ENCODE results near the gene LIMA1. TPM values are rescaled to one million over a fixed set of nuclear protein-coding genes. Genes with fewer than 3 reads are reported as not detected.
"Not testable (repeated sequence)": the region's sequence is repeated elsewhere in the genome, so short reads cannot be mapped to it uniquely, and the experiment has no call there.

The LIMA1 gene
- total RNA-seq, 1 experiment from 2014 or later, result 116 TPM

DNA sequence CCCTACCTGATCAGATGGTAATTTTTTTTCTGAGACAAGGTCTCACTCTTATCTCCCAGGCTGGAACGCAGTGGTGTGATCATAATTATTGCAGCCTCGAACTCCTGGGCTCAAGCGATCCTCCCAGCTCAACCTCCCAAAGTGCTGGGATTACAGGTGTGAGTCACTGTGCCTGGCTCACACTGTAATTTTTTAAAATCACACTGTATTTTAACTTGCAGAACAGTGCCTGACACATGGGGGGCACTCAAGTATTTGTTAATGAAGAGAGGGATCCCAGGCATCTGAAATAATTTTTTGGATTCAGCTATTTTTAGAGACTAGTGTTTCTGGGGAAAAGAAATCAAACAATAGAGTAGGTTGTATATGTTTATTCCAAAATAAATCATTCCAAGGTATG, 21.7 kb downstream of the LIMA1 start:
- H3K4me3 ChIP-seq, result no peak overlapping the region
- DNase-seq, result peak; percentile 41
- no peaks in the 10 kb centered on the region; the same call in 1 of the 2 replicates for H3K9me3 ChIP-seq
- no peaks in the 10 kb centered on the region for H3K36me3 ChIP-seq
- no peaks in the 10 kb centered on the region for H3K27me3 ChIP-seq

- Histone ChIP-seq H3K36me3 (no peaks in the 10 kb centered on the region), H3K9me3 (no peaks in the 10 kb centered on the region; the same call in 1 of the 2 replicates), H3K4me3 (no peak overlapping the region), H3K27me3 (no peaks in the 10 kb centered on the region)
- DNase-seq, result no peak
These were observed 25.2 kb downstream of the LIMA1 start for GRCh38 chr12:50258167-50258551.

- H3K27me3 ChIP-seq, result no peaks in the 10 kb centered on the region
- H3K4me3 ChIP-seq, result no peak overlapping the region
- no peaks in the 10 kb centered on the region; the same call in 1 of the 2 replicates for H3K9me3 ChIP-seq
- DNase-seq, result peak; percentile 27
- no peaks in the 10 kb centered on the region for H3K36me3 ChIP-seq
These were observed 25.8 kb downstream of the LIMA1 start for GRCh38 chr12:50257236-50258166.

GRCh38 chr12:50256761-50257160, 26.6 kb downstream of the LIMA1 start:
- no peaks in the 10 kb centered on the region; the same call in 1 of the 2 replicates for H3K9me3 ChIP-seq
- no peaks in the 10 kb centered on the region for H3K27me3 ChIP-seq
- H3K36me3 ChIP-seq, result no peaks in the 10 kb centered on the region
- no peak overlapping the region for H3K4me3 ChIP-seq
- DNase-seq, result no peak

- no peaks in the 10 kb centered on the region for H3K36me3 ChIP-seq
- no peaks in the 10 kb centered on the region; the same call in 1 of the 2 replicates for H3K9me3 ChIP-seq
- no peaks in the 10 kb centered on the region for H3K27me3 ChIP-seq
- no peak for DNase-seq
- H3K4me3 ChIP-seq, result no peak overlapping the region
These were observed 30.2 kb downstream of the LIMA1 start for GRCh38 chr12:50252977-50253602.

DNA sequence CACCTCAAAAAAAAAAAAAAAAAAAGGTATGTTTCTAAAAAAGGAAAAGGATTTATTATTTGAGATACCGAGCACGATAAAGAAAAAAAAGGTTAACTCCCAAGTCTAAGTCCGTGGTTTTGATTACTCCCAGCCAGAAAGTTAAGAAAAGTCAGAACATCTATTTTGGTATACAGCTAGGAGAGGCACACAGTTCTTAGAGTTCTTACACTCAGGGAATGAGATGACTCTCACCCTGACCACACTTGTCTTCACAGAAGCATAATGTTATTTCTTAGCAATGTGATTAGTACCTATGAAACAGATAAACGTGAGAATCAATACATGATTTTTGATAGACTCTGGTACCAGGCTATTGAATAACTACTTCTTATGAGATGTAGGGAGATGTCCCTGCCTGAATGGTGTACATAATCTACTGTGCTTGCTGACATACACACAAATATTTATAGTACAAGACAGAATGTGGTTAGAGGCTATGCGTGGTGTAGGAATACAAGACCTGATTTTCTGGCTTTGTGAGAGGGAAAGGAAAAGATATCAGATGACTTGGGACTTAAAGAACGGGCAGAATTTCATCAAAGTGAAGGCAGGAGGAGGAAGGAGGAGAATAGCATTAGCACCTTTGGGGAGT, 31.6 kb downstream of the LIMA1 start:
- no peak for DNase-seq
- no peaks in the 10 kb centered on the region for H3K9me3 ChIP-seq
- H3K27me3 ChIP-seq, result no peaks in the 10 kb centered on the region
- no peaks in the 10 kb centered on the region for H3K36me3 ChIP-seq
- no peak overlapping the region for H3K4me3 ChIP-seq

DNA sequence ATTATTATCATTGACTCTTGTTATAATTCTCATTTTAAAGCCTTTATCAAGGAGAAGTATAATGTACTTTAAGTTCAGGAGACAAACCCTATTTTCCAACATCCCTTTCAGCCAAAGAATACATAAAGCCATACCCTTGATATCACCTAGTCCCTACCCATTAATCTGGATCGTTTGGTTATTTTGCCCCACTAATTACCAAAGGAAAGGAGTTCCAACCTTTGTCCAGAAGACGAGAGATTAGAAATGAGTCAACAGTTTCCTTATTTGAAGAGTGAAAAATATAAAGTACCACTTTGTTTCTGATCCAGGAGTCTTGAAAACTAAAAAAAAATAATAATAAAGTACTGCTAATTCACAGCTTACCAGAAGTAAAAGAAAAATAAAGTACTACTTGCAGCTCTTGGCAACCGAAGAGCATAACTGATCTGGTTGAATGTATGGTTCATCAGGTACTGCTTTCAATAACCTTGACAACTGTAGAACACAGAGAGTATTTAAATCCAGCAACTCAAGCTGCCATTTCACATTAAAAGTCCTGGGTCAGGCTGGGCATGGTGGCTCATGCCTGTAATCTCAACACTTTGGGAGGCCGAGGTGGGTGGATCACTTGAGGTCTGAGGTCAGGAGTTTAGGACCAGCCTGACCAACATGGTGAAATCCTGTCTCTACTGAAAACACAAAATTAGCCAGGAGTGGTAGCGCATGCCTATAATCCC, 33.7 kb downstream of the LIMA1 start:
- no peak for DNase-seq
- no peaks in the 10 kb centered on the region for H3K36me3 ChIP-seq
- no peak overlapping the region for H3K4me3 ChIP-seq
- H3K27me3 ChIP-seq, result no peaks in the 10 kb centered on the region
- no peaks in the 10 kb centered on the region for H3K9me3 ChIP-seq

- Histone ChIP-seq H3K27me3 (no peaks in the 10 kb centered on the region), H3K4me3 (no peak overlapping the region), H3K9me3 (no peaks in the 10 kb centered on the region), H3K36me3 (no peaks in the 10 kb centered on the region)
- no peak for DNase-seq
These were observed 34.4 kb downstream of the LIMA1 start for GRCh38 chr12:50248883-50249282.

- DNase-seq, result no peak
- Histone ChIP-seq H3K27me3 (no peaks in the 10 kb centered on the region), H3K36me3 (no peaks in the 10 kb centered on the region), H3K4me3 (no peak overlapping the region), H3K9me3 (no peaks in the 10 kb centered on the region)
These were observed 34.9 kb downstream of the LIMA1 start for GRCh38 chr12:50248411-50248810.

- DNase-seq, H3K4me3 ChIP-seq, H3K36me3 ChIP-seq, H3K9me3 ChIP-seq, H3K27me3 ChIP-seq: not testable (repeated sequence)
These were observed 35.7 kb downstream of the LIMA1 start for GRCh38 chr12:50247665-50248064.

DNA sequence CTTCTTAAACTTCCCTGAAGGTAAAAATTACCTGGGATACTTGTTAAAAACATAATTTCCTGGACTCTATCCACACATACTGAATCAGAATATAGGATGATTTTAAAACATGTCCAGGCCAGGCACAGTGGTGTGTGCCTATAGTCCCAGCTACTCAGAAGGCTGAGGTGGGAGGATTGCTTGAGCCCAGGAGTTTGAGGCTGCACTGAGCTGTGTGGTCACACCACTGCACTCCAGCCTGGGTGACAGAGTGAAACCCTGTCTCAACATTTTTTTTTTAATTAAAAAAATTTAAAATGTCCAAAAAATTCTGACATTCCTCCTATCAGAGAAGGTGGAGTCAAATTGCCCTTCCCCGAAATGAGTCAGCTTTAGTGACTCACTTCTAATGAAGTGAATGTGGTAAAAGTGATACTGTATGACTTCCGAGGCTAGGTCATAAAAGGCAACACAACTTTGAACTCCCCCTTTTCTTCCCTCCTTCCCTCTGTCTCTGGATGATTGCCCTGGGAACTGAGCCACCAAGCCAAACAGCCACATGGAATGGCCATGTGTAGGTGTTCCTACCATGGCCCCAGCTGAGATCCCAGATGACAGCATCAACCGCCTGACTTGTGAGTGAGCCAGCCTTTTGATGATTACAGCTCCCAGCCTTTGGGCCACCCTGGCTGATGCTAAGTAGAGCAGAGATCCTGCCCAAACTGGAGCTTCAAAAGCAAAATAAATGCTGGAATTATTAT, 36.3 kb downstream of the LIMA1 start:
- H3K4me3 ChIP-seq, result no peak overlapping the region
- peak; percentile 94 for DNase-seq
- H3K36me3 ChIP-seq, result no peaks in the 10 kb centered on the region
- no peaks in the 10 kb centered on the region for H3K9me3 ChIP-seq
- no peaks in the 10 kb centered on the region for H3K27me3 ChIP-seq

GRCh38 chr12:50246197-50246865, 37.0 kb downstream of the LIMA1 start:
- H3K36me3 ChIP-seq, result no peaks in the 10 kb centered on the region
- H3K4me3 ChIP-seq, result no peak overlapping the region
- no peak for DNase-seq
- no peaks in the 10 kb centered on the region for H3K9me3 ChIP-seq
- no peaks in the 10 kb centered on the region for H3K27me3 ChIP-seq

GRCh38 chr12:50243507-50243906, 39.8 kb downstream of the LIMA1 start:
- DNase-seq, result no peak
- Histone ChIP-seq H3K9me3 (no peaks in the 10 kb centered on the region), H3K36me3 (no peaks in the 10 kb centered on the region), H3K4me3 (no peak overlapping the region), H3K27me3 (no peaks in the 10 kb centered on the region)

DNA sequence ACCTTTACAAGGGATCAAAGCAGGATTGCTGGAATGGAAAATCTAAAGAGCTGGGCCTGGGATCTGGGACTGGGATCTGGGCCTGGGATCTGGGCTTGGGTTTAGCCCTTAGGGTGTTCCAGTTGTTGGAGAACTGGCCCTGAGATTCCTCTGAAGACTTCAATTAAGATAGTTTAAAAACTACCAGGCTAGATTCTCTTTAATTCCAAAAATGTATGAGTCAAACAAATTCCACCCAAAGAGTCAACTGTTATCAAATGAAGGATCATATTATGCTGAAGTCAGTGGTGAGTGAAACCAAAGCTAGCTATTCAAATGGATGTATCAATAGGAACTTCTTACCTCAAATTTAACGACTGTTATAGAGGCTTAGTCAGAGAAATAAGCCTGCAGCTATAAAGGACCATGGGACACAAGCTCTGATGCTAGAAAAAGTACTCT, 40.5 kb downstream of the LIMA1 start:
- DNase-seq, result no peak
- H3K36me3 ChIP-seq, result no peaks in the 10 kb centered on the region
- no peak overlapping the region for H3K4me3 ChIP-seq
- no peaks in the 10 kb centered on the region for H3K9me3 ChIP-seq
- H3K27me3 ChIP-seq, result no peaks in the 10 kb centered on the region

- DNase-seq, result no peak
- H3K4me3 ChIP-seq, result no peak overlapping the region
- H3K36me3 ChIP-seq, result no peaks in the 10 kb centered on the region
- H3K9me3 ChIP-seq, result no peaks in the 10 kb centered on the region
- H3K27me3 ChIP-seq, result no peaks in the 10 kb centered on the region
These were observed 42.1 kb downstream of the LIMA1 start for GRCh38 chr12:50241178-50241577.

DNA sequence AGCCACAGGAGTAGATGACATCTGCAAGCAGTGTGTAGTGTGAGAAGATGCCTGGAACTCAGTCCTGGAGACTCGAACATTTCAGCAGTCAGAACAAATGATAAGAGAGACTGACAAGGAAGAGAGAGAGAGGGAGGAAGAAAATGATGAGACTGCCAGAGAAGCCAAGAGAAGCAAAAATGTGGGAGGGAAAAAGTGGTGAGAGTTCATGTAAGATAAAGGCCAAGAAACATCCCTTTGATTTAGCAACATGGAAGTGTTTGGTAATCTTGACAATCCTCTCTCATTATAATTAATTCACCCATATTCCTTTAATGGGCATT, 42.6 kb downstream of the LIMA1 start:
- no peak overlapping the region for H3K4me3 ChIP-seq
- DNase-seq, result no peak
- no peaks in the 10 kb centered on the region for H3K27me3 ChIP-seq

More for the DNA sequence above, 42.6 kb downstream of the LIMA1 start:
- H3K36me3 ChIP-seq, result no peaks in the 10 kb centered on the region
- H3K9me3 ChIP-seq, result no peaks in the 10 kb centered on the region

All from MG63 (cell line).